Suprapubic skin (tissue), 4 donors: ENCODE data around the gene MYCBP2. TPM values are rescaled to one million over a fixed set of nuclear protein-coding genes. Genes with fewer than 3 reads are reported as not detected.

Experiments used
- DNase-seq, 2 donors: peaks; one replicate each; pipeline ENCODE4 v3.0.0-alpha.2; 2019; ENCODE audit warnings: low spot score in 2 of 2
- H3K27ac ChIP-seq: fragments of 200-600 bp; sonication (generic); one replicate; pipeline ENCODE4 v1.5.1; 2019
- H3K27me3 ChIP-seq: fragments of 200-600 bp; sonication (generic); one replicate; pipeline ENCODE4 v1.5.1; 2019
- H3K36me3 ChIP-seq: fragments of 200-600 bp; sonication (generic); one replicate; pipeline ENCODE4 v1.5.1; 2019
- H3K4me1 ChIP-seq: fragments of 200-600 bp; sonication (generic); one replicate; pipeline ENCODE4 v1.5.1; 2019
- H3K4me3 ChIP-seq: fragments of 200-600 bp; sonication (generic); one replicate; pipeline ENCODE4 v1.5.1; 2019; ENCODE audit warnings: mild to moderate bottlenecking
- H3K9me3 ChIP-seq: fragments of 200-600 bp; sonication (generic); one replicate; pipeline ENCODE4 v1.5.1; 2019
- EP300 ChIP-seq: sonication (generic); formaldehyde crosslinking; IDR thresholded peaks from one replicate; pipeline ENCODE4 v1.6.1; 2017; ENCODE audit warnings: antibody characterized with exemption
- POLR2A ChIP-seq, 2 donors: fragments of 450-650 bp; IDR thresholded peaks; one replicate each; pipeline ENCODE4 v1.6.1; 2017; ENCODE audit warnings: antibody characterized with exemption in 2 of 2, mild to moderate bottlenecking in 2 of 2, moderate library complexity in 2 of 2
- POLR2AphosphoS5 ChIP-seq, 3 donors: sonication (generic); formaldehyde crosslinking; IDR thresholded peaks; one replicate each; pipeline ENCODE4 v1.6.1; 2017; ENCODE audit warnings: antibody characterized with exemption in 3 of 3
- WGBS: methylation state at CpG from one replicate; pipeline ENCODE4 v1.1.5; 2018; 5-methylcytosine and 5-hydroxymethylcytosine counted together
- total RNA-seq, 4 donors: library from RNA; depleted of rRNA; stranded (reverse); fragments of >200 nt; gene quantifications; one replicate each; pipeline ENCODE4 v1.1.0, GENCODE V29; 2016
- TF ChIP-seq, protein P1 (sequence below), 2 donors: fragments of 200-600 bp in 1 of 2; fragments of 450-650 bp in 1 of 2; sonication (generic) in 1 of 2; IDR thresholded peaks; one replicate each; pipeline ENCODE4 v1.5.1; 2016 to 2019; ENCODE audit warnings: antibody characterized with exemption in 2 of 2, mild to moderate bottlenecking in 1 of 2, moderate library complexity in 1 of 2

MYCBP2 gene
- total RNA-seq, 4 donors from 2014 or later: 182 to 245 (median 207) TPM

DNA sequence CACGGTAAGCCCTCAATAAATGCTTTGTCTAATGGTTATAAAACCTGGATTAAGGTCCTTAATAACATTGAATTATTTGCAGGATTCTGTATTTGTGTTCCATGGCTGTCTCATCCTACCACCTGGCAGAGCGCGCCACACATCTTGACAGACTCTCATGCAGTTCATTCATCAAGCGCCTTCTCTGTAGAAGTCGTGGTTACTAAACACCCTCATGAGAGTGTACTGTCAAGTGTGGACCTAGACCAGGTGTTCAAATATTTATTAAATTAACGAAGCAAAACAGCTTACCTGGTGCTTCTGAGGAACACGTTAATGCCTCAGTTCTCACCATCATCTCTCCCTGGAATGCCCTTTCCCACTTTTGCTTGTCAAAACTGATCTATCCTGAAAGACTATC, 286.8 kb downstream of the MYCBP2 start:
- Histone ChIP-seq H3K27ac (no peak overlapping the region), H3K4me3 (no peak overlapping the region), H3K9me3 (no peaks in the 10 kb centered on the region), H3K36me3 (peaks cover 8% of the 10 kb centered on the region), H3K4me1 (no peaks in the 10 kb centered on the region), H3K27me3 (no peaks in the 10 kb centered on the region)
- DNase-seq: no peak
- TF ChIP-seq POLR2AphosphoS5 (IDR thresholded peaks at IDR 0.05) (no peak), EP300 (no peak), POLR2A (IDR thresholded peaks at IDR 0.05) (no peak)
- TF ChIP-seq, protein P1, sequence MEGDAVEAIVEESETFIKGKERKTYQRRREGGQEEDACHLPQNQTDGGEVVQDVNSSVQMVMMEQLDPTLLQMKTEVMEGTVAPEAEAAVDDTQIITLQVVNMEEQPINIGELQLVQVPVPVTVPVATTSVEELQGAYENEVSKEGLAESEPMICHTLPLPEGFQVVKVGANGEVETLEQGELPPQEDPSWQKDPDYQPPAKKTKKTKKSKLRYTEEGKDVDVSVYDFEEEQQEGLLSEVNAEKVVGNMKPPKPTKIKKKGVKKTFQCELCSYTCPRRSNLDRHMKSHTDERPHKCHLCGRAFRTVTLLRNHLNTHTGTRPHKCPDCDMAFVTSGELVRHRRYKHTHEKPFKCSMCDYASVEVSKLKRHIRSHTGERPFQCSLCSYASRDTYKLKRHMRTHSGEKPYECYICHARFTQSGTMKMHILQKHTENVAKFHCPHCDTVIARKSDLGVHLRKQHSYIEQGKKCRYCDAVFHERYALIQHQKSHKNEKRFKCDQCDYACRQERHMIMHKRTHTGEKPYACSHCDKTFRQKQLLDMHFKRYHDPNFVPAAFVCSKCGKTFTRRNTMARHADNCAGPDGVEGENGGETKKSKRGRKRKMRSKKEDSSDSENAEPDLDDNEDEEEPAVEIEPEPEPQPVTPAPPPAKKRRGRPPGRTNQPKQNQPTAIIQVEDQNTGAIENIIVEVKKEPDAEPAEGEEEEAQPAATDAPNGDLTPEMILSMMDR (IDR thresholded peaks at IDR 0.05): no peak
- WGBS: 93% methylated on average over 7 of the region's 7 CpGs

DNA sequence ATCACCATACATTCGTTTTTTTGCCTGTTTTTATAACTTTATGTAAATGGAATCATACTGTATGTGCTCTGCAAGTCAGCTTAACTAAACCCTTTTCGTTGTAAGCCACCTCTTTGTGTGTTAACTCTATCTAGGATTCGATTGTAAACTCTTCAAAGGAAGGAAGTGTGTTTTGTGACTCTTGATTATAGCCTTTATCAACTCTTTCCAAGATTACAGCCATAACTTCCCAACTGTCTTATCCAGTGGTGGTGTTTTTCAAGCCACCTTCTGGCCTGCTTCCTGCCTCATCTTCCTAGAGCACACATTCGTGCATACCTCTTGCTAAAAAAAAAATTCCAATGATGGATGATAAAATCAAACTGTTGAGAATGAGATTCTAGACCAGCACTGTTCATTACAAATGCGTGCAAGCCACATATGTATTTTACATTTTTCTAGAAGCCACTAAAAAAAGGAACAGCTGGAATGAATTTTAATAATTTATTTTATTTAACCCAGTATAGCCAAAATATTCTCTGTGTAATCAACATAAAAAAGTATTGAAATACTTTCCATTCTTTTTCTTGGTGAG, 287.9 kb downstream of the MYCBP2 start:
- H3K36me3 ChIP-seq: peaks cover 1% of the 10 kb centered on the region
- H3K4me3 ChIP-seq: no peak overlapping the region
- no peaks in the 10 kb centered on the region for H3K27me3 ChIP-seq
- TF ChIP-seq EP300 (no peak), POLR2A (IDR thresholded peaks at IDR 0.05) (no peak), POLR2AphosphoS5 (IDR thresholded peaks at IDR 0.05) (no peak)
- TF ChIP-seq, protein P1 (IDR thresholded peaks at IDR 0.05): no peak
- no peaks in the 10 kb centered on the region for H3K9me3 ChIP-seq
- no peak overlapping the region for H3K27ac ChIP-seq
- no peak for DNase-seq
- WGBS: 67% methylated on average over 5 of the region's 5 CpGs
- H3K4me1 ChIP-seq: no peaks in the 10 kb centered on the region

DNA sequence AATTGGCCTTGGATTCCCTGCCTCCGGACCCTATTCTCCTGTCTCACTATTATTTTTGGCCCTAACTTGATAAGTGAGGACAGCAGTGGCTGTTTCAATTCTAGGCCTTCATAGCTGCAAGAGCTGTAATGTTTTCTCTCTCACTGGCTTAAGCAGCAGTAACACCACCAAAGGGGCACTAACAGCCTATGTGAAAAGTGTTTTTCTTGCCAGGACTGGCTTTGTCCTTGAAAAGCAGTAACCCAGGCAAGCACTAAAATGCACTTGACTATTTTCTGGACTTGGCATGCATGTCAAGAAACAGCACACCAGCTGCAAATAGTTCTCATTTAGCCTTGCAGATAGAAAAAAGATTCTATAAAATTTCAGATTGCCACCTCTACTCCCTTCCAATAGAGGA, 290.6 kb downstream of the MYCBP2 start:
- no peaks in the 10 kb centered on the region for H3K36me3 ChIP-seq
- H3K9me3 ChIP-seq: no peaks in the 10 kb centered on the region
- no peak overlapping the region for H3K4me3 ChIP-seq
- no peaks in the 10 kb centered on the region for H3K4me1 ChIP-seq
- no peaks in the 10 kb centered on the region for H3K27me3 ChIP-seq
- DNase-seq: no peak
- no peak overlapping the region for H3K27ac ChIP-seq
- 60% methylated on average over 1 of the region's 1 CpG for WGBS
- TF ChIP-seq EP300 (no peak), POLR2A (IDR thresholded peaks at IDR 0.05) (no peak), POLR2AphosphoS5 (IDR thresholded peaks at IDR 0.05) (no peak)
- TF ChIP-seq, protein P1 (IDR thresholded peaks at IDR 0.05): no peak

DNA sequence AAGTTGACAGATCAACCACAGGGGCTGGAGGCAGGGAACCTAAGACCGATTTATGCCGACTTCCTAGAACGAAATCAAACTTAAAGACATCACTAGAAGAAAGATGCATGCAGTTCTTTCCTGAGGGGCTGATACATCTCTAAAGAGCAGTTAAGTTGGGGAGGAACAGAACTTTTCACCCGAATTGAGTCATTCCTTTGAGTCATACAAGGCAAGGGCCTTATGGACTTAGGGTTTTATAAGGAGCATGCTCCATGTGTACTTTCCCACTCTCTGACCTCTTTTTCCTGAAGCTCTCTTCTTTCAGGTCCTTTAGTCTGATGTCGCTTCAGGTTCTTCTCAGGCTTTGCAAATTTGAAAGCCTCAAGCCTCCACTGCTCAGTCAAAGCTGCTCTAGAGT, 292.0 kb downstream of the MYCBP2 start:
- no peaks in the 10 kb centered on the region for H3K27me3 ChIP-seq
- H3K4me1 ChIP-seq: no peaks in the 10 kb centered on the region
- H3K36me3 ChIP-seq: no peaks in the 10 kb centered on the region
- no peak overlapping the region for H3K4me3 ChIP-seq
- H3K9me3 ChIP-seq: no peaks in the 10 kb centered on the region
- 93% methylated on average over 5 of the region's 5 CpGs for WGBS
- TF ChIP-seq EP300 (no peak), POLR2AphosphoS5 (IDR thresholded peaks at IDR 0.05) (no peak), POLR2A (IDR thresholded peaks at IDR 0.05) (no peak)
- TF ChIP-seq, protein P1 (IDR thresholded peaks at IDR 0.05): no peak
- no peak overlapping the region for H3K27ac ChIP-seq
- DNase-seq: no peak

DNA sequence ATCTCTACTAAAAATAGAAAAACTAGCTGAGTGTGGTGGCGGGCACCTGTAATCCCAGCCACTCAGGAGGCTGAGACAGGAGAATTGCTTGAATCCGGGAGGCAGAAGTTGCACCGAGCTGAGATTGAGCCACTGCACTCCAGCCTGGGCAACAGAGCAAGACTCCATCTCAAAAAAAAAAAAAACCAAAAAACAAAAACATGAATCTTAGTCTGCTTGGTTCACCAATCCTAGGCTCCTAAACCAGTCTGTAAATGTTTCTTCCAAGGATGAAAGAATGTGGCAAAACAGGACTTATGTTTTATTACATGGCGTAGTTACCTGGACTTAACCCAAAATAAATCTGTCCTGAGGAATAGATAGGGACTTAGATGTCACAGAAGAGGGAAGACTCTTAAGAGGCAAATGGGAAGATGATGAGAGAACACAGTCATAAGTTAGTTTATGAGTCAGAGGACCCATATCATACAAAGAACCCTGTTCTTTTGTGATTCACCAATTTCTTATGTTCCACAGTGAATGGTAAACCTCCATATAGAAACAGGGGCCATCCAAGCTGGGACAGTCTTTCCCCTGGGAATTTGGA, 293.1 kb downstream of the MYCBP2 start:
- no peak for DNase-seq
- H3K9me3 ChIP-seq: no peaks in the 10 kb centered on the region
- no peaks in the 10 kb centered on the region for H3K4me1 ChIP-seq
- H3K4me3 ChIP-seq: no peak overlapping the region
- H3K27me3 ChIP-seq: no peaks in the 10 kb centered on the region
- TF ChIP-seq EP300 (no peak), POLR2AphosphoS5 (IDR thresholded peaks at IDR 0.05) (no peak), POLR2A (IDR thresholded peaks at IDR 0.05) (no peak)
- TF ChIP-seq, protein P1 (IDR thresholded peaks at IDR 0.05): no peak
- H3K36me3 ChIP-seq: no peaks in the 10 kb centered on the region
- no peak overlapping the region for H3K27ac ChIP-seq
- WGBS: 88% methylated on average over 4 of the region's 4 CpGs
